HG03521 (cell line): ENCODE results near the gene ARHGAP24.
"Not testable (repeated sequence)": the region's sequence is repeated elsewhere in the genome, so short reads cannot be mapped to it uniquely, and the experiment has no call there.

Source experiments
- ATAC-seq: cut with Tn5 transposase; IDR thresholded peaks from one replicate; pipeline ENCODE4 v1.9.1; 2021; ENCODE audit warnings: mild to moderate bottlenecking, moderate library complexity; ENCODE audit not compliant: unreplicated experiment

The ARHGAP24 gene

DNA sequence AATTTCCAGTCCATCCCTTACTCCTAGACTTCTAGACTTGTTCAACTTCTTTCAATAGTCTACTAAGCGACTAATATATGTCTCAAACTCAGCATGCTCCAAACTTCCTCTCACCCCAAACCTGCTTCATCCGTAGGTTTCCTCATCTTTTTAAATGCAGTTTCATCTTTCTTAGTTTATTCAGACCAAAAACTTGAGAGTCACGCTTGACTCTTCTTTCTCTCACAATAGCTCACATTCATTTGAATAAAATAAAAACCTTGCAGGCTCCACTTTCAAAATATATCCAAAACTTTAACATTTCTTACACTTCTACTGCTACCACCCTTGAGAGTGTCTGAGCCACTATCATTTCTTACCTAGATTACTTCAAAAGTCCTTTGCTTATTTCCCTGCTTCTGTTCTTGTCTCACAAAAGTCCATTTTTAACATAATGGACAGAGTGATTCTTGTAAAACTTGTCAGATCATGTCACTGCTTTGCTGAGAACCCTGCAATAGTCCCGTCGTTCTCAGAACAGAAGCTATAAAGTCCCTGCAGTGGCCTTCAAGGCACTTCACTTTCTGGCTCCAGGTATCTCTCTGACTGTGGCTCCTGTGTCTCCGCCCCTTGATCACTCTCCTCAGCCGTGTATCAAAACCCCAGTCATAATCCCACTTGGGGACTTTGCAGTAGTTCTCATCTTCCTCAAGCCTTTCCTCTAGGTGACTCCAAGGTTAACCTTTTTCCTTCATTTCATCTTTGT lies 167.6 kb downstream of the ARHGAP24 start:
- ATAC-seq, result no peak

DNA sequence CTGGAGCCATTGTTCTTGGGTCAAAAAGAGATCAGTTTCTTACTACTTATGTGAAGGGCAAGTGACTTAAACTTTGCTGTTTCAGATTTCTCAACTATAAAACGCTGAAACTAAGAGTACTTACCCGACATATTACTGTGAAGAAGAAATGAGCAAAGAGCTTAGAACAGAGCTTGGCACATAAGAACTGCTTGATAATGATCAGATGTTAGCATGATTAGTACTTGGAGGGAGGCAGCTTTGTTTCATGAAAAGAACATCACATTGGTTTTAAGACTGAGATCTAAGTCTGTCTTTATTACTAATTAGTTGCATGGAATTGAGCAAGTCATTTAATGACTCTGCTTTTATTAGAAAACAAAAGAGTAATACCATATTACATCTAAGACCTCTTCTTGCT lies 169.1 kb downstream of the ARHGAP24 start:
- ATAC-seq, result no peak

DNA sequence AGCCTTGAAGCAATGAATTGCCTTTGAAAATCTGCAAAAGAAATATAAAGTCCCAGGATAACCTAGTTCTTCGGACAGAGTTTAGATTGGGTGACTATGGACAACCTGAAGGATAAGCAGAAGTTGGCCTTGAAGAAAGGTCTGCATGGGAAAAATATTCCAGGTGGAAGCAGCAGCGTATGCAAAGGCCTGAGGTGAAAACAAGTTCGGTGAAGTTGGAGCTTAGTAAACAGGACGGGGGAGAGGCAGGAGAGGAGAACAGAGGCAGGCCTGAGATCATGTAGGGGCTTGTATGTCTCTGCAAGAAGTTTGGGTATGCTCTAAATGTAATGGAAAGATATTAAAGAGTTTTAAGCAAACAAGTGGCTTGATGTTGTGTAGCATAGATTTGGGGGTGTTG lies 176.0 kb downstream of the ARHGAP24 start:
- ATAC-seq, result no peak

DNA sequence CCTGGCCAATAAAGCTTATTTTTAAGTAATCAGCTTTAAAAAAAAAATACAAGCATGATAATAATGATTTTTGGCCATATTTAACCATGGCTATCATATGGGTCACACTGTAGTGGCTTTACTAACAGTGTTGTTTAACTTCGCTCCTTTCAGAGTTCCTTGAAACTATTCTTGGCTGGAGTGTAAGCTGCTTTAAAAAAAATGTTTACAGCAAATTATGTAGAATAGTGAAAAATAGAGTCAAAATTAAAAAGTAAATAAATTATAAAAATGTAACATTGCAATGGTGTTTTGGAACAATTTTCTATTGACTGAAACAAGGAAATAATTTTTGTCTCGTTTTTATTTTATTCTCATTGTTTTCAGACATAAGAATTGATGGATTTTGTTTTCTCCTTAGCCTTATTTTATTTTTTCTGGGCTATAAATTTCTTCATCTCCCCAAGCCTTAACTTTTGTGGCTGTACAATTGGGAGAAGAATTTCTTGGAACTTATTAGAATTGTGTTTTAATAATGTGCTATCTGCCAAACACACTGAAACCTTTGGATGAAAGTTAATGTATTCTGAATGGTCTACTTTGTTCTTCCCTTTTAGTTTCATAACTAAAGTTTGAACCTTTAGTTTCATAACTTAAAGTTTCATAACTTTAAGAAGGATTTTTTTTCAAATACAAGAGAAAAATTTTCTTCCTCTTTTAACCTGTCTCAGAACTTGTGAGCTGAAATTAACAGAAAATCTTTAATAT lies 182.0 kb downstream of the ARHGAP24 start:
- no peak for ATAC-seq

DNA sequence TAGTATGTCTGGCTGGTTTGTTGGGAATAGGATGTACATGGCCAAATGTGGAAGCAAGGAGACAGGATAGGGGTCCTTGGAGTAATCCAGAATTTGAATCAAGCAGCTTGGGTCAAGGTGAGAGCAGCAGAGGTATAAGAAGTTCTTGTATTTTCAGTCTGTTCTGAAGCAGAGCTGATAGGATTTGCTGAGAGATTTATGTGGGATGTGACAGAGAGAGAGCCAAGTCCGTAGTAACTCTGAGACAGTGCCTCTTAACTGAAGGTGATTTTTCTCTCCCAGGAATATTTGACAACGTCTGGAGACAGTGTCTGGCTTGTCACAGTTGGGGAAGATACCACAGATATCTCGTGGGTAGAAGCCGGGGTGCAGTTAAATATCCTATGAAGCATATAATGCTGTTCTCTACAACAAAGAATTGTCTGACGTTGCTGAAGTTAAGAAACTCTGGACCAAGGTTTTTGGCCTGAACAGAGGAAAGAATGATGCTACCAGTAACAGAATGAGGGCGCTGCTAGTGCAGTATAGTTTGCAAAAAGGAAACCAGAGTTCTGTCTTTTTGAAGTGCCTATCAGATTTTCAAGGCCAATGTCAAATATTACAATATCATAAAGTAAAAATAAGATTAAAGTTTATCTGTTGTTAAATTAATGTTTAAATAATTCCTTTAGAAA lies 184.0 kb downstream of the ARHGAP24 start:
- no peak for ATAC-seq

DNA sequence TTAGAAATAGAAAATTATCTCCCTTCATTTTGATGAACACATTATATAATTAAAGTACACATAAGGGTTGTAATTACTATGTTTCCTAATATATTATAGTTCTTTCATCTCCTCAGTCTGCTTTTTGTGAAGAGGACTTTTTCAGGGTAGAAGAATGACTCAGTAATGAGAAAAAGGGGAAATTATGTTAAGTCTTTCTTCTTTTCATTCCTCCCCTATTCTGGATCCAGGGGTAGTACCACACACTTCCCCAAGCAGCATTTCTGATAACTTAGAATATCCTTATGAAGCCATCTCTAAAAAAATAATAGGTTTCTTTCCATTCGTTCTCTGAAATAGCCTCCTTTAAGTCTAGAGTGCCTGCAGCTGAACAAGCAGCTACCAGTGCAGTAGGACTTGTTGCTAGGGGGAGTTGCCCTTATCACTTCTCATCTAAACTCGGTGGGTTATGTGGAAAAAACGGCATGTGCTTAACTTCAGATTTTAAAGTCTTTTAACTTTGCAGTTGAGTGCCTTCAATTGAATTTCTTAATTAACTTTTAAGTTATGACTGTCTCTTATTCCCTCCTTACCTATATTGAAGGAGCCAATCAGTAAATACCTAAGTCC lies 184.8 kb downstream of the ARHGAP24 start:
- no peak for ATAC-seq

DNA sequence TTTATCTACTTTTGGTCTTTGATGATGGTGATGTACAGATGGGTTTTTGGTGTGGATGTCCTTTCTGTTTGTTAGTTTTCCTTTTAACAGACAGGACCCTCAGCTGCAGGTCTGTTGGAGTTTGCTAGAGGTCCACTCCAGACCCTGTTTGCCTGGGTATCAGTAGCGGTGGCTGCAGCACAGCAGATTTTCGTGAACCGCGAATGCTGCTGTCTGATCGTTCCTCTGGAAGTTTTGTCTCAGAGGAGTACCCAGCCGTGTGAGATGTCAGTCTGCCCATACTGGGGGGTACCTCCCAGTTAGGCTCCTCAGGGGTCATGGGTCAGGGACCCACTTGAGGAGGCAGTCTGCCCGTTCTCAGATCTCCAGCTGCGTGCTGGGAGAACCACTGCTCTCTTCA lies 191.7 kb downstream of the ARHGAP24 start:
- ATAC-seq, result not testable (repeated sequence)

DNA sequence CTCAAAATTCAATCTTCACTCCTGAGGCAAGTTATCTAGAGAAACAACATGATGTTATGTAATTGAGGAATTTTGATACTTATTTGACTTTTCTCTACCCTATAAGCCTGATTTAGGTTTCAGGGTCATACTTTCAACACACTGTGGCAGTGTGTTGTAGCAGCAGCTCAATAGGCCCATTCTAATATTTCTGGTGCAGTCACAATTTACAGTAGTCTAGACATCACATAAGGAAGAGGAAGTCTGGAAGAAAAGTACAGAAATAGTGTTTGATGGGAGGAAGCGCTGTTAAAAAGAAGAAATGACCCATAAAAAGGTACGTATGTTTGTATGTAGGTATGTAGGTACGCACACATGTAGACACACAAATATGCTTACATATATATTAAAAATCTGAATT lies 194.3 kb downstream of the ARHGAP24 start:
- ATAC-seq, result no peak

DNA sequence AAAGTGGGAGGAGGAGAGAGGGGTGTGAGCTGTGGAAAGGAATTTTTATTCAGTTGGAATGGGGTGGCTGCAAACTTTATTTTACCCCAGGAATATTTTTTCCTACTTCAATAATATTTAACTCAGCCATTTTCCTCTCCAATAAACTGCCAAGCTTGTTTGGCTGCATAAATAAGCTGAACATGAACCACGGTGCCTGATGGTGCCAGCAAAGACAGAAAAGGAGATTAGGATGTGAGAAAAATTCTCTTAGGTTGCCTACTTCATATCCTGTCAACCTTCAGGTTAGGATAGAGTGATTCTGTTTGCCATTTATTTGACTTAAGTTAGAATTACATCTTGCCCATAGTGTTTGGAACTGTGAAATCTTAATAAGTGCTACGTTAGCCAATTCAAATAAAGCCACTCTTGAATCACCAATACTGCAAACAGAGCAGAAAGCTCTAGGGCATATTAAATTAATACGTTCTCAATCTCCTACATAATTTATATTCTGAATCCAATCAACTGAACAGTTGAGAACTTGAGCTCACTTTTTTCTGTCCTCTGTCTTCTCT lies 195.1 kb downstream of the ARHGAP24 start:
- no peak for ATAC-seq

DNA sequence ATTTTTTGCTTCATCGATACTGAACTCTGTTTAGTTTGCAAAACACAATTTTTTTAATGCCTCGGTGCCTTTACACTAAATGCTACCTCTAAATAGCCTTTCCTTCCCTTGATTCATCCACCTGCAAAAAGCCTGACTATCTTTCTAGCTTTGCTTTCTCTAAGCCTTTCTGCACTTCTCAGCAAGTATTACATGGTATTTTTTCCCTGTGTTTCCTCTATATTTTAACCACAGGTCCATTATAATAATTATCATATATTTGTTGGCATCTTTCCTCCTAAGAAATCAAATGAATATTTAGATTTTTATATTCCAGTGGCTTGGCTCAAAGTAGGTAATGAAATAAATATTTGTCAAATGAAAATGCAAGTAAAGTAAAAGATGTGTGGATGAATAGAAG lies 196.2 kb downstream of the ARHGAP24 start:
- no peak for ATAC-seq

DNA sequence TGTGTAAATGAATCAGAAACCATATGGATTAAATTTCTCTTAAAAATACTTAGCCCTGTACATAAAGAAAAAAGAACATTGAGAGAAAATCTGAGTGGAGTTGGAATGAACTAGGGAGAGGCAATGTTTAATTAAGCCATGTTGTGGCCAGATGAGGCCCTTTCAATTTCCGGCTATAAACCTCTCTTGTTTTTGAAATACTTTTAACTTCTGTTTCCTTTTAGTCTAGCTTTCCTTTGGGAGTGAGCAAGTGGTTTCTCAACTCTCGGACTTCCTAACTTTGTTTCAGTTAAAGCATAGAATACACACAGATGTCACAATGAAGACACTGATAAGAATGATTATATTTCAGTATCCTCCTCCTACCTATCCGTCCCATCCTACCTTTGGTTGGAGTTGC lies 197.2 kb downstream of the ARHGAP24 start:
- ATAC-seq, result no peak

DNA sequence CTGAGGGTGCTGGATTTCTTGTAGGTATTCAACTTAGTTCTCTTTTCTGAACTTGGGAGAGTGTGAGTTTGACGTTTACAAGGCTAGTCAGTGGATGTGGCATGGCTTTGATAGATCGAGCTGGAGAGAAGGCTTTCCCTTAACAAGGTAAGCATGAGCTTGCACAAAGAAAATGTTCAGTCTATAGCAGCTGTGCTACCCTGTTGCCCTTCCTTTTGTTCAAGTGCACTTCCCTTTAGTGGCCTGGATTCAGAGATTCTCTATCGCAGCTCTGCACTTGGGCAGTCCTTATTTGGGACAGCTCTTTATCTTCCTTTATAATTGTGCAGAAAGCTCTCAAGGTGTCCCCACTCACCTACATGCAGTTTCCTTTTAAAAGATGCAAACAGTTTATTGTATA lies 198.0 kb downstream of the ARHGAP24 start:
- ATAC-seq, result no peak

DNA sequence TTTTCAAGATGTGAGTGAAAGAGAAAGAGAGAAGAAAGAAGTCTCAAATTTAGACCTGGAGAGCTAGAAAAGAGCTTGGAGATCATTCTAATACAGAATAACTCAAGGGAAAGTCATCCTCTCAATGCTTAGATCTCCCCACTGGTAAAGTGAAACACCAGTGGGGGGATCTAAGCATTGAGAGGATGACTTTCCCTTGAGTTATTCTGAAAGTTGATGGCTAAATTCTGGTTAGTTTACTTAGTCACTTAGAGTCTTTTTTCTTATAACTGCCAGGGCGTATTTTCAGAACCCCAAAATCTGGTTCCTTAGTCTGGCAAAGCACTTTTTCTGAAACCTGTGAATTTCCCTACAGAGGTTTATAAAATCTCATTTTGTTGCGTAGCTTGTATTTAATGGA lies 198.6 kb downstream of the ARHGAP24 start:
- no peak for ATAC-seq

DNA sequence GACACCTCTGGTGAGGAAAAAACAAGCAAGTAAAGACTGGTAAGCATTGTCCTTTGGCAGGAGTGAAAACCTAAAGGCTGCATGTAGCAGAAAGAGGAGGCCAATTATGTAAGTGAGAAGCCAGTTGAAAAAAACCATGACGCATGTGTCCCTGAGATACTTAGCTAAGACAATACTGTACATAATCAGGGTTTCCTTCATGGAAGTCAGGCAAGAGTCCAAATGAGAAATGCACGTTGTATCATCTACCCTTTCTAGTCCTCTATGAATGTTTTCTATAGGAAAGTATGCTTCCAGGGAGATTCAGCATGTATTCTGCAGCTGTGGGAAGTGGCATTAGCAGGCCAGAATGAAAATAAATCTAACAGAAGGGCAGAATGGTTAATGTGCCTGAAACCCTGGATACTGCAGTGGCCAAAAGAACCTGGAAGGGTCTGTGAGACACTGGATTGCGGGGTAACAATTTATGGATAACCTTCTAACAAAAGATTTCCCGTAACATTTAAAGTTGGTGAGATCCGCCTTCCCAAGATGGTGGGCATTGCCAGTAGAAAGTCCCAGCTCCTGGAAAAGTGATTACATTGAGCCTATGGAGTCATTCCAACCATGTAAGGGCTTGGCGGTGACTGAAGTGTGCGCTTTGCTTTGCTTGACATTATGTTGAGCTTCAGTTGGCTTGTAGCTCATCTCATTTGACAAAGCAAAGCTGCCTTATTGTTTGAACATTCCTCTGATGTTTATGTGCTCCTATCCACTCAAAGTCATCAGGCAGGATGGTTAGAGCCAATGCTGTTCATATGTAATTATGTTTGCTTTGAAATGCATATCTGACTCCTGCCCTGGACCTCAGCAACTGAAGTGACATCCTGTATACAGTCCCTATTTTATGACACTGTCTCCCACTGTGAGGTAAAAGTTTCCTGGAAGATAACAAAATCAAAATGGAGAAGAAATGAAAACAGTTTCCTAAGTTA lies 200.4 kb downstream of the ARHGAP24 start:
- ATAC-seq, result no peak

DNA sequence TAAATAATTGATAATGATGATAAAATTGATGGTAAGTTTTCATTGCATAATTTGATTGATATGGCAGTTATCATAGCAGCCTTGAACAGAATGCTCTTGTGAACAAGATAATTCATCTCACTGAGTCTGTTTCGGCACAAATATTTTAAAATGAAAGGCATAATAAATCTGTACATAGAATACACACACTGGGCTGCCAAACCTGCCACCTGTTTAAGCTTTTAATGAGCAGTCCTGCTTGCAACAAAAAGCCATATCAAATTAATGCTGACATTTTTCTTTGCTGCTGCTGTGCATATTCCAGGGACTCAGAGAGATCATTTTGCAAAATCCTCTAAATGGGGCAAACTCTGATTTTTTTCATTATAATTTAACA lies 201.1 kb downstream of the ARHGAP24 start:
- ATAC-seq, result no peak

DNA sequence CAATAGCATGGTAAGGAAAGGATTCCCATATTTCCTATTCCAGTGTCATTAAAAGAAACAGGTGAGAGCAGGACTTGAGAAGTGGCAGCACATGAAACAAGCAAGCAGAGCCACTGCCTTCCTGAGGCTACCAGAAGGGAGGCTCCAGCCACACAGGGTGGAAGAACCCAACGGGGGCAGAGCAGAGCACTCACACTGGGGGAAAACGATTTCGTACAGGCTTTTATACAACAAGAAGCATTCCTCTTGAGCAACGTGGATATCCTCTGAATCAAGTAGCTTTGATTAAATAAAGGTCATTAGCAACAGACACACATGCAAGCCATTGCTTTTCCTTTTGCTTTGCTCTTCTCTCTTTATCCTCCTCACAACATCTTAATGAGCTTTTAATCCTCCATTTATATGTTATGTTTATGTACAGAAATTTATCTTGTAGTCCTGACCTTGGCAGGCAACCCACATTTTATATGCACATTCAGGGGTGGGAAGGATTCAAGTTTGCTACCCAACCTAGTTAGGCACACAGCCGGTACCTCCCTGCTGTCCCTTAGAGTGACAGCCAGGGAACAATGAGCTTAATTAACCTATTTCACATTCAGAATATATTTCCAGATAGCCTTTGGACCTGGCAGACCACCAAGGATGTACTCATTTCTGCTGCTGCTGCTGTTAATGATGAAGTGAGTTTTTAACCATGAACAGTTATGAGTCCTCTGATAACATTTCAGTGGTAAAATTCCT lies 202.1 kb downstream of the ARHGAP24 start:
- ATAC-seq, result no peak

DNA sequence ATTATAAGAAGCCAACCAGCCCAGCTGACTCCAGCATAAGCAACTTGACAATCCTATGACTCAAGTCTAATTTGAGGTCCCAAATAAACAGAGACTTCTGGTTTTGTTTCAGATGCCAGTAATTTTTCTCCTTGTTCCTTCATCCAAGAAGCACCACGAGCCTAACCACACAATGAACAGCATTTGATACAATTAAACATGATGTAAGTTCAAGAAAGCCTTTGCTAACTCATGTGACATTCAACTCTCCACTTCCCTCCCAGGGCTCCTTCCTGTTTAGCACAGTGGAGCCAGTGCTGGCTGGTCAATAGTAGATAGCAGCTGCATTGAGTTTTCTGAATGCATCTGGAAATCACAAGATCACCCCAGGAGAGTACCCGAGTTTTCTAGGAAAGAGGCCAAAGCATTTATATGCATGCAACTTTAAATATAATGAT lies 206.3 kb downstream of the ARHGAP24 start:
- ATAC-seq, result no peak

DNA sequence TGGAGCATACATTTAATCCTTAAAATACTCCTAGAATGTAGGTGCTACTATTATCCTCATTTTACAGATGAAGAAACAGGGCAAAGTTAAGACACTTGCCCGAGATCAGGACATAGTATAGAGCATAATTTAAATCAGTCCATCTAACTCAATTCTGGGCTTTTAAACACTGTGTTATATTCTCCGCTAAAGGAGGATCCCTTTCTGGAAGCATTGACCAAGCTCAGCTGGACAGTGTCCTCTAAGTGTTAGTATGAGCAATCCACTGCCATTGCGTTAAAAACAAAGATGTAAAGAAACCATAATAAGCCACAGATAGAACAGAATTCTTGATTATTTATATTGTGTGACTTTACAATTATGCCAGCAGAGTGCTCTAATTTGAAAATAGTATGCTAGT lies 207.0 kb downstream of the ARHGAP24 start:
- no peak for ATAC-seq

DNA sequence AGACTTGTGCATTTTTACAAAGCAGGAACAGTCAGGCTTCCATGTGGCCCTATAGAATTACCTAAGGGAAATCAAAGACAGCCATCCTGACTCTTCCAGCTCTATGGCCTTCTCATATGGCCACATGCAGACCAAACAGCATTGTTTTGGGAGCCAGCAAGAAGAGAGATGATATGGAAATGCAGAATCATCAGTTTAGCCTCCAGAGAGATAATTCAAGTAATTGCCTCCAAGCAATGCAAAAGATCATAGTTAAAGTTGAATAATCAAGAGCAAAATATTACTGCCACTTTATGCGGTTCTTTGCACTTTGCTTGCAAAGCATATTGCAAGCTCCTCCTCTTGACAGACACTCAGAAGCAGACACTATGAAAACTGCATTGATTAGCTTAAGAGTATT lies 207.4 kb downstream of the ARHGAP24 start:
- ATAC-seq, result no peak
